Measurements from ENCODE around the gene DYNC1I1.

Gene DYNC1I1

DNA sequence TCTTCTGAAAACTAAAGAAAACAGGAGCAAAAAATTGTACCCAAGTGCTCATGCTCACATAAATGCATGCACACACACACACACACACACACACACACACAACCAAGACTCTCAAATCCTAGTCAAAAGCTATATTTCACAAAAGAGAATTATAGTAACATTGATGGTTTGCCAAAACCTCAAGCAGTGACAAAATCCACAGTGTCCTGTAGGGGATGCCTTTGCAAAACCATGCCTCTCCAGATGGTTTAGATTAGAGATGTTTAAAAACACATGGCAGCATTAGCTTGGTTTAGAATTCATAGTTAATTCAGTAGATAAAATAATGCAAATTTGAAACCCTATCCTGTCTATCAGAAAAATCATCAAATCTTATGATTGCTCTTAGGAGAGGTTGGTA is 232.2 kb downstream of the DYNC1I1 start:
- Histone ChIP-seq H3K9me3 (ENCODE audit: insufficient read depth, low read length) (no peaks in the 10 kb centered on the region), H3K9ac (ENCODE audit: insufficient read length, low read depth) (no peak overlapping the region), H3K36me3 (ENCODE audit: insufficient read depth, insufficient read length, low read length) (no peaks in the 10 kb centered on the region), H3K4me1 (ENCODE audit: insufficient read depth, insufficient read length) (no peaks in the 10 kb centered on the region), H3K27me3 (ENCODE audit: insufficient read depth, insufficient read length) (no peaks in the 10 kb centered on the region), H3K4me3 (ENCODE audit: insufficient read length, low read depth) (no peak overlapping the region)
- DNase-seq (ENCODE audit: low read depth, low spot score) = no peak
- TF ChIP-seq YY1 (IDR thresholded peaks at IDR 0.05; ENCODE audit: insufficient read depth, insufficient read length) (no peak), SUZ12 (IDR thresholded peaks at IDR 0.05; ENCODE audit: extremely low read depth, insufficient read depth, insufficient read length) (no peak), ZNF274 (IDR thresholded peaks at IDR 0.05; ENCODE audit: low read depth, low read length) (no peak)

DNA sequence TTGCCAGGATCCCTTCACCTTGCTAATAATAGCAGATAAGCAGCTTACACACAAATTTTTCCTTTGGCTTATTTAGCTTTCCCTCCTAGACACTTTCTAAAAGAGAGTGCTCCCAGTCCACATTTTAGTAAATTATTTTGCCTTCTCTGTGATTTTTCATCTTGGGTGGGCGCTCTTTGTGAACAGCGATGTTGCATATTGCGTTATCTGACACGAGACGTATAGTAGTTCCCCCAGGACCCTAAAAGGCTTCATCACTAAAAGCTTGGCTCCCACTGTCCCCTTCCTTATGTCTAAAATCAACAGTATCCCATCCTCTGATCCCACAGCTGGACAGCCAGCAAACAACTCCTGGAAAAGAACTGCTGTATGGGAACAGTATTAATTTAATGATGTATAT is 232.9 kb downstream of the DYNC1I1 start:
- H3K9me3 ChIP-seq (ENCODE audit: insufficient read depth, low read length) = no peaks in the 10 kb centered on the region
- H3K27me3 ChIP-seq (ENCODE audit: insufficient read depth, insufficient read length) = no peaks in the 10 kb centered on the region
- no peak overlapping the region for H3K4me3 ChIP-seq (ENCODE audit: insufficient read length, low read depth)
- H3K9ac ChIP-seq (ENCODE audit: insufficient read length, low read depth) = no peak overlapping the region
- DNase-seq (ENCODE audit: low read depth, low spot score) = no peak
- H3K36me3 ChIP-seq (ENCODE audit: insufficient read depth, insufficient read length, low read length) = no peaks in the 10 kb centered on the region
- H3K4me1 ChIP-seq (ENCODE audit: insufficient read depth, insufficient read length) = no peaks in the 10 kb centered on the region
- TF ChIP-seq SUZ12 (IDR thresholded peaks at IDR 0.05; ENCODE audit: extremely low read depth, insufficient read depth, insufficient read length) (no peak), YY1 (IDR thresholded peaks at IDR 0.05; ENCODE audit: insufficient read depth, insufficient read length) (no peak), ZNF274 (IDR thresholded peaks at IDR 0.05; ENCODE audit: low read depth, low read length) (no peak)

DNA sequence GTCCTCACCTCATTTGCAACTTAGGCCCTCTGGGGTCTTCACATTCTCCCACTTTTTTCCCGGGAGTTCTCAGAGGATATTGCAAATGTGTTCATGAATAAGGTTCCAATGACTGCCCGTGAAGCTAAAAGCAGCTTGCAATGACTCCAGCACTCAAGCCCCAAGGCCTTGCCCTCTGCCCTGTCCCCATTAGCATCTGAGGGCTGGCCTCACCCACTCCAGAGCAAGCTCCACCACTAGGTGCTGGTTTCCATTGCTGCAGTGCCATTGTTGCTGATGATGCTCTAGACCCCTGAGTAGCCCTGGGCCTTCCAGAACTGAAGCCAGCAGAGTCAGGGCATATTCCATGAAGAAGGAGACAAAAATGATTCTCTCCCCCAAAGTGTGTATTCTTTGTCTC is 236.8 kb downstream of the DYNC1I1 start:
- Histone ChIP-seq H3K9me3 (ENCODE audit: insufficient read depth, low read length) (no peaks in the 10 kb centered on the region), H3K27me3 (ENCODE audit: insufficient read depth, insufficient read length) (no peaks in the 10 kb centered on the region), H3K4me3 (ENCODE audit: insufficient read length, low read depth) (no peak overlapping the region), H3K9ac (ENCODE audit: insufficient read length, low read depth) (no peak overlapping the region), H3K36me3 (ENCODE audit: insufficient read depth, insufficient read length, low read length) (no peaks in the 10 kb centered on the region), H3K4me1 (ENCODE audit: insufficient read depth, insufficient read length) (no peaks in the 10 kb centered on the region)
- no peak for DNase-seq (ENCODE audit: low read depth, low spot score)
- TF ChIP-seq SUZ12 (IDR thresholded peaks at IDR 0.05; ENCODE audit: extremely low read depth, insufficient read depth, insufficient read length) (no peak), YY1 (IDR thresholded peaks at IDR 0.05; ENCODE audit: insufficient read depth, insufficient read length) (no peak), ZNF274 (IDR thresholded peaks at IDR 0.05; ENCODE audit: low read depth, low read length) (no peak)

DNA sequence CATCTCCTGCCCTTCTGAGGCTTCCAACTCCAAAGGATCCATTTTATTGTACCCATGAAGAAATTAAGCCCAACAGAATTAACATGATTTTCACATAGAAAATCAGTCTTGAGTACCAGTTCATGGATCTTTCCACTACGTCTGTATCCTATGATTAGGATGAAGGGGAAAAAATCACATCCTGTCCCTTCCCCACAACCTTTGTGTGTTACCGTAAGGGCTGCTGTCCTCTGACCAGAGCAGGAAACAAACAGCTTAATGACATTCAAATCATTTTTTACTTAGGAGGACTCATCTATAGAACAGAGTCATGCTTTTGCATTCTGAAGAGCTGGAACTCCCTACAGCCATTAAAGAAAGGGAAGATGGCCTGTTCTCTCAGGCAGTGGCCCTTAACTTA is 241.5 kb downstream of the DYNC1I1 start:
- no peak for DNase-seq (ENCODE audit: low read depth, low spot score)
- no peaks in the 10 kb centered on the region for H3K9me3 ChIP-seq (ENCODE audit: insufficient read depth, low read length)
- no peak for TF ChIP-seq YY1 (IDR thresholded peaks at IDR 0.05; ENCODE audit: insufficient read depth, insufficient read length)
- no peak for TF ChIP-seq SUZ12 (IDR thresholded peaks at IDR 0.05; ENCODE audit: extremely low read depth, insufficient read depth, insufficient read length)
- no peak for TF ChIP-seq ZNF274 (IDR thresholded peaks at IDR 0.05; ENCODE audit: low read depth, low read length)
- H3K27me3 ChIP-seq (ENCODE audit: insufficient read depth, insufficient read length) = no peaks in the 10 kb centered on the region
- no peak overlapping the region for H3K4me3 ChIP-seq (ENCODE audit: insufficient read length, low read depth)
- H3K36me3 ChIP-seq (ENCODE audit: insufficient read depth, insufficient read length, low read length) = no peaks in the 10 kb centered on the region
- no peak overlapping the region for H3K9ac ChIP-seq (ENCODE audit: insufficient read length, low read depth)
- H3K4me1 ChIP-seq (ENCODE audit: insufficient read depth, insufficient read length) = no peaks in the 10 kb centered on the region

DNA sequence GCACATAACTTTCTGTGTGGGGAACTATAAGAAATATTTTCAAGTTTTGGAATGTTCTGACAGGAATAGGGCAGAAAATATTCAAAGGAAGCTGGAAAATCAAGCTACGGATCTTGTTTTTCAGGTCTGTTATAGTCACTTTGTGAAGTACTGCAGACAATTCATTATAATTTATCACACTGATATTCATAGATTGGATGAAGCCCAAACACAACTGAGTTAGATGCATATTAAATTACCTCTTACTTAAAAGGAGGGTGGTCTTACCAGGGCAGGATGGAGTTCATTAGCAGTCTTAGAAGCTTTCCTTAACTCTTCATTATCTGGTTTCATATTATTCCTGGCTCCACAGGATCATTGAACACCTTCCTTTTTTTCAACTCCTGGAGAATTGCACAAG is 242.3 kb downstream of the DYNC1I1 start:
- H3K4me1 ChIP-seq (ENCODE audit: insufficient read depth, insufficient read length) = no peaks in the 10 kb centered on the region
- no peak for TF ChIP-seq YY1 (IDR thresholded peaks at IDR 0.05; ENCODE audit: insufficient read depth, insufficient read length)
- TF ChIP-seq SUZ12 (IDR thresholded peaks at IDR 0.05; ENCODE audit: extremely low read depth, insufficient read depth, insufficient read length) = no peak
- TF ChIP-seq ZNF274 (IDR thresholded peaks at IDR 0.05; ENCODE audit: low read depth, low read length) = no peak
- no peaks in the 10 kb centered on the region for H3K27me3 ChIP-seq (ENCODE audit: insufficient read depth, insufficient read length)
- DNase-seq (ENCODE audit: low read depth, low spot score) = no peak
- H3K36me3 ChIP-seq (ENCODE audit: insufficient read depth, insufficient read length, low read length) = no peaks in the 10 kb centered on the region
- H3K4me3 ChIP-seq (ENCODE audit: insufficient read length, low read depth) = no peak overlapping the region
- H3K9me3 ChIP-seq (ENCODE audit: insufficient read depth, low read length) = no peaks in the 10 kb centered on the region
- H3K9ac ChIP-seq (ENCODE audit: insufficient read length, low read depth) = no peak overlapping the region

DNA sequence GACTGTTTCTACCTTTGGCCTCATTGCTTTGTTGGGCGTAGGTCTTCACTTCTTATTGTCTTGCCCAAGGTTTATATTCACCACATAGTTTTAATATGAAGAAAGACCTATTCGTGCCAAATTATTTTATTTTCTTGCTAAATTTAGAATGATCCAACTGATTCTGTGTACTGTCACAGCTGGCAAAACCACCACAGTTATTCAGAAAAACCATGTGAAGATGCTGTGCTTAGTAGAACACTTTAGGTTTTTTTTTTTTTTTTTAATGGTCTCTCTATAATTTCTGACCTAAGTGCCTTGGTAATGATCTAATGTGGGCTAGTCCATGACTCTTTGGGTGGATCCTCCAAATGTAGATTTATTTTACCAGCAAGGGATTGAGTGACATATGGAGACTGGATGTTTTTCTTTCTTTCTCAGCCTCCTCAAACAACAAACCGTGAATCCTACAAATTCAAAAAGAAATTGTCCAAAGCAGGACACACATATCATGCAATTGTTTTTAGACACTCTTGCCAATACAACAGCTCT is 243.8 kb downstream of the DYNC1I1 start:
- DNase-seq (ENCODE audit: low read depth, low spot score) = no peak
- Histone ChIP-seq H3K4me3 (ENCODE audit: insufficient read length, low read depth) (no peak overlapping the region), H3K9me3 (ENCODE audit: insufficient read depth, low read length) (no peaks in the 10 kb centered on the region), H3K4me1 (ENCODE audit: insufficient read depth, insufficient read length) (no peaks in the 10 kb centered on the region), H3K9ac (ENCODE audit: insufficient read length, low read depth) (no peak overlapping the region), H3K36me3 (ENCODE audit: insufficient read depth, insufficient read length, low read length) (no peaks in the 10 kb centered on the region), H3K27me3 (ENCODE audit: insufficient read depth, insufficient read length) (no peaks in the 10 kb centered on the region)
- TF ChIP-seq SUZ12 (IDR thresholded peaks at IDR 0.05; ENCODE audit: extremely low read depth, insufficient read depth, insufficient read length) = no peak
- TF ChIP-seq ZNF274 (IDR thresholded peaks at IDR 0.05; ENCODE audit: low read depth, low read length) = no peak
- TF ChIP-seq YY1 (IDR thresholded peaks at IDR 0.05; ENCODE audit: insufficient read depth, insufficient read length) = no peak

DNA sequence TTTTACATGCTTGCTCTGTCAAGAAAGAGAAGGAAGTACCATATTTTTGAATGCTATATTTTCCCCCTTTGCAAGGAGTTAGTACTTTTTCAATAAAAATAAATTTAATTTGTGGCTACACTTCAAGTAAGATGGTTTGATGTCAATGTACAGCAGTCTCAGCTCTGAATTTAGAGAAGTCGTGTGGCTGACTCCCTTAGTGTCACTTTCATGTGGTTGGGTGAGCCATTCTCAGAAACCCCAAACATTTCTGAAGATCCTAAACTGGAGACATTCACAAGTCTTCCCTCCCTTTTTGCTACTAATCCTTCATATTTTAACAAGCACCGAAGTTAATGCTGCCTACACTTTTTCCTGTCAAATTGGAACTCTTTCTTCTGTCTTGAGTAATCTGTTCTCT is 244.4 kb downstream of the DYNC1I1 start:
- no peak for DNase-seq (ENCODE audit: low read depth, low spot score)
- Histone ChIP-seq H3K36me3 (ENCODE audit: insufficient read depth, insufficient read length, low read length) (no peaks in the 10 kb centered on the region), H3K9ac (ENCODE audit: insufficient read length, low read depth) (no peak overlapping the region), H3K9me3 (ENCODE audit: insufficient read depth, low read length) (no peaks in the 10 kb centered on the region), H3K4me1 (ENCODE audit: insufficient read depth, insufficient read length) (no peaks in the 10 kb centered on the region), H3K4me3 (ENCODE audit: insufficient read length, low read depth) (no peak overlapping the region), H3K27me3 (ENCODE audit: insufficient read depth, insufficient read length) (no peaks in the 10 kb centered on the region)
- TF ChIP-seq YY1 (IDR thresholded peaks at IDR 0.05; ENCODE audit: insufficient read depth, insufficient read length) (no peak), ZNF274 (IDR thresholded peaks at IDR 0.05; ENCODE audit: low read depth, low read length) (no peak), SUZ12 (IDR thresholded peaks at IDR 0.05; ENCODE audit: extremely low read depth, insufficient read depth, insufficient read length) (no peak)
